GM10266 (cell line): Measurements from ENCODE around the gene PIEZO2.
"Not testable (repeated sequence)": the region's sequence is repeated elsewhere in the genome, so short reads cannot be mapped to it uniquely, and the experiment has no call there.

Experiments used
- DNase-seq: peaks from one replicate; pipeline ENCODE4 v3.0.0; 2012; ENCODE audit errors: extremely low spot score
- CTCF ChIP-seq: IDR thresholded peaks from 2 replicates; pipeline ENCODE4 v1.5.1; 2012; ENCODE audit warnings: mild to moderate bottlenecking, low read depth; ENCODE audit not compliant: control insufficient read depth, insufficient read depth; ENCODE audit errors: missing control alignments

Gene PIEZO2

GRCh38 chr18:11137400-11137799 lies 12.0 kb downstream of the PIEZO2 start:
- TF ChIP-seq CTCF: no peak
- DNase-seq: no peak

GRCh38 chr18:11136241-11136640 lies 13.1 kb downstream of the PIEZO2 start:
- DNase-seq: no peak
- TF ChIP-seq CTCF: no peak

- TF ChIP-seq CTCF: no peak
- DNase-seq: no peak
Observed at GRCh38 chr18:11134940-11135339, 14.4 kb downstream of the PIEZO2 start.

- not testable (repeated sequence) for DNase-seq
Observed at GRCh38 chr18:11129059-11129458, 20.3 kb downstream of the PIEZO2 start.

GRCh38 chr18:11125492-11126315 lies 23.7 kb downstream of the PIEZO2 start:
- TF ChIP-seq CTCF: no peak
- DNase-seq: no peak

GRCh38 chr18:11124054-11124453 lies 25.3 kb downstream of the PIEZO2 start:
- DNase-seq: no peak
- no peak for TF ChIP-seq CTCF

- TF ChIP-seq CTCF: no peak
- no peak for DNase-seq
Observed at GRCh38 chr18:11121443-11121849, 27.9 kb downstream of the PIEZO2 start.
